Gastroesophageal sphincter (tissue), 3 donors: ENCODE data around the gene PTGES.

Experiments used
- POLR2A ChIP-seq, 2 donors: fragments of 450-650 bp; IDR thresholded peaks; one replicate each; pipeline ENCODE4 v1.6.1; 2017; ENCODE audit warnings: antibody characterized with exemption in 2 of 2, mild to moderate bottlenecking in 2 of 2, moderate library complexity in 1 of 2
- POLR2AphosphoS5 ChIP-seq: sonication (generic); formaldehyde crosslinking; IDR thresholded peaks from one replicate; pipeline ENCODE4 v1.6.1; 2017; ENCODE audit warnings: antibody characterized with exemption
- TF ChIP-seq, protein P1 (sequence below), 4 experiments: fragments of 200-600 bp in 2 of 4; fragments of 450-650 bp in 2 of 4; sonication (generic) in 1 of 4; IDR thresholded peaks; one replicate each; pipeline ENCODE4 v1.5.1; 2017 to 2019; ENCODE audit warnings: antibody characterized with exemption in 4 of 4, mild to moderate bottlenecking in 2 of 4, moderate library complexity in 2 of 4

DNA sequence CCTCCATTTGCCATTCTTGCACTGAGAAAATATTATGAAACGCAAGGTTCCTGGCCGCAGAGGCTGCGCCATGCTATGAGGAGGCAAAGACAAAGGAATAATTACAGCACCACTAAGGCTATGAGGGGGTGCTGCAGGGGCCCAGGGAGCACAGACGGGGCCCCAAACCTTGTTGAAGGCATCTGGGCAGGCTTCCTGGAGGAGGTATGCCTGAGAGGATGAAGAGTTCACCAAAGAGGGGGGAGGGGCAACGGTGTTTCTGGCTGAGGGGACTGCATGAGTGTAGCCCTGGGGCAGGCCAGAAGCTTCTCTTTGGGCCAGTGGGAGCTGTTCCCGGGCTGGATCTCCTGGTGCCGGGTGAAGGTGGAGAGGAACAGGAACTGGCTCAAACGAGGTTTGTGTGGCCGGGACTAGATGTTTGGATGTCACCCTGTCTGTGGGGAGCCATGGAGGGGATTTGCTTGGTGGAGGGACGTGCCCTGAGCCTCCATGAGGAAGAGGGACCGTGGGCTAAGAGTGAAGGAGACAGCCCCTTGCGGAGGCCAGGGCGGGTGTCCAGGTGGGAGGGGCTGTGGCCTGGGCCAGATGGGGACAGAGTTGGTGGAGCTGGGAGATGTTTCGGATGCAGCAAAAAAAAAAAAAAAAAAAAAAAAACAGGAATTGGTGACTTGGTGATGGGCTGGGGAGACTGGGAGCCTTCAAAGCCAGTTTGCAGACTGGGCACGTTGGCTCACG lies 28.2 kb downstream of the PTGES start:
- TF ChIP-seq, protein P1, sequence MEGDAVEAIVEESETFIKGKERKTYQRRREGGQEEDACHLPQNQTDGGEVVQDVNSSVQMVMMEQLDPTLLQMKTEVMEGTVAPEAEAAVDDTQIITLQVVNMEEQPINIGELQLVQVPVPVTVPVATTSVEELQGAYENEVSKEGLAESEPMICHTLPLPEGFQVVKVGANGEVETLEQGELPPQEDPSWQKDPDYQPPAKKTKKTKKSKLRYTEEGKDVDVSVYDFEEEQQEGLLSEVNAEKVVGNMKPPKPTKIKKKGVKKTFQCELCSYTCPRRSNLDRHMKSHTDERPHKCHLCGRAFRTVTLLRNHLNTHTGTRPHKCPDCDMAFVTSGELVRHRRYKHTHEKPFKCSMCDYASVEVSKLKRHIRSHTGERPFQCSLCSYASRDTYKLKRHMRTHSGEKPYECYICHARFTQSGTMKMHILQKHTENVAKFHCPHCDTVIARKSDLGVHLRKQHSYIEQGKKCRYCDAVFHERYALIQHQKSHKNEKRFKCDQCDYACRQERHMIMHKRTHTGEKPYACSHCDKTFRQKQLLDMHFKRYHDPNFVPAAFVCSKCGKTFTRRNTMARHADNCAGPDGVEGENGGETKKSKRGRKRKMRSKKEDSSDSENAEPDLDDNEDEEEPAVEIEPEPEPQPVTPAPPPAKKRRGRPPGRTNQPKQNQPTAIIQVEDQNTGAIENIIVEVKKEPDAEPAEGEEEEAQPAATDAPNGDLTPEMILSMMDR (IDR thresholded peaks at IDR 0.05), result no peak
- TF ChIP-seq POLR2AphosphoS5, result no peak
- TF ChIP-seq POLR2A (IDR thresholded peaks at IDR 0.05), result no peak
